Motor neuron (in vitro differentiated cells): Measurements from ENCODE around the gene HAGH. TPM values are rescaled to one million over a fixed set of nuclear protein-coding genes. Genes with fewer than 3 reads are reported as not detected.

ENCODE experiments used
- ATAC-seq, 8 experiments: fragments of 200-7000 bp; cut with Tn5 transposase; replicated peaks in 6 of 8; 2 replicates each; pipeline ENCODE4 v1.8.0; 2021; ENCODE audit warnings: mild to moderate bottlenecking in 8 of 8, moderate library complexity in 8 of 8
- H3K27ac ChIP-seq, 2 donors: fragments of 250-450 bp; sonication (Bioruptor Pico); 2 replicates each; pipeline ENCODE4 v1.9.0; 2021; ENCODE audit warnings: antibody characterized with exemption in 2 of 2, mild to moderate bottlenecking in 2 of 2, moderate library complexity in 1 of 2
- H3K4me1 ChIP-seq, 2 donors: fragments of 250-450 bp; sonication (Bioruptor Pico); replicated peaks in 1 of 2; 2 replicates each; pipeline ENCODE4 v1.6.1; 2021; ENCODE audit warnings: antibody characterized with exemption in 2 of 2, mild to moderate bottlenecking in 2 of 2, moderate library complexity in 1 of 2
- H3K4me3 ChIP-seq, 5 donors: fragments of 250-450 bp; sonication (Bioruptor Pico); 2 replicates each; pipeline ENCODE4 v1.9.0; 2021; ENCODE audit warnings: antibody characterized with exemption in 5 of 5, mild to moderate bottlenecking in 5 of 5, moderate library complexity in 4 of 5
- WGBS, 10 experiments: fragments of 450-650 bp; shearing (Covaris generic); methylation state at CpG; one replicate each; pipeline ENCODE4 v1.0.0; 2022; 5-methylcytosine and 5-hydroxymethylcytosine counted together
- in situ Hi-C, 9 experiments: fragments of 400-800 bp; cut with MboI; loops; one replicate each; pipeline ENCODE4 v1.15.0; 2021; ENCODE audit warnings: low sequenced_read_pairs in 9 of 9, low pct_unique_long_range_greater_than_20kb in 2 of 9; ENCODE audit not compliant: unreplicated experiment in 9 of 9
- total RNA-seq, 8 experiments: library from RNA; unstranded; fragments of 300-600 nt; gene quantifications; 2 replicates each; pipeline versions ENCODE4 v1.2.3 to v1.2.4, GENCODE V29; 2022

Gene HAGH
- total RNA-seq, 8 experiments from 2014 or later = 27.8 to 67.6 (median 38.9) TPM

- H3K4me3 ChIP-seq = no peak overlapping the region
- H3K4me1 ChIP-seq = peaks cover 7 to 8% of the 10 kb centered on the region in 2 donors
- in situ Hi-C loops = no loop called here
- WGBS, 10 experiments = 93 to 100% (median 100%) methylated on average over 1 to 11 of the region's 51 CpGs; no CpG with 5 or more reads in 5 of the 10 experiments
- no peak for ATAC-seq
- no peak overlapping the region for H3K27ac ChIP-seq
Measured at GRCh38 chr16:1786242-1787055, 40.2 kb downstream of the HAGH start.

GRCh38 chr16:1785846-1786170 is 40.8 kb downstream of the HAGH start:
- H3K4me3 ChIP-seq = no peak overlapping the region
- H3K4me1 ChIP-seq = peaks cover 14% of the 10 kb centered on the region in 2 donors
- no peak overlapping the region for H3K27ac ChIP-seq
- in situ Hi-C loops = no loop called here
- 80 to 100% (median 93%) methylated on average over 1 to 9 of the region's 14 CpGs; no CpG with 5 or more reads in 5 of the 10 experiments for WGBS, 10 experiments
- ATAC-seq = no peak

GRCh38 chr16:1784977-1785845 is 41.4 kb downstream of the HAGH start:
- ATAC-seq = no peak
- H3K27ac ChIP-seq = no peak overlapping the region
- in situ Hi-C loops = no loop called here
- peaks cover 15% of the 10 kb centered on the region in 2 donors for H3K4me1 ChIP-seq
- no peak overlapping the region for H3K4me3 ChIP-seq
- 50 to 97% (median 81%) methylated on average over 2 to 16 of the region's 26 CpGs; no CpG with 5 or more reads in 3 of the 10 experiments for WGBS, 10 experiments

- ATAC-seq = peak; percentile 75 to 92 (median 90)
Measured at GRCh38 chr16:1782408-1783264, 44.0 kb downstream of the HAGH start, which contains the start of the genes NUBP2 and SPSB3. TSS of gene NUBP2 (plus strand) at chr16:1782960. CDS start at chr16:1783021, 61 bp downstream. TSS of gene SPSB3 (minus strand) at chr16:1782571. CDS start at chr16:1781483, 1,088 bp downstream.

DNA sequence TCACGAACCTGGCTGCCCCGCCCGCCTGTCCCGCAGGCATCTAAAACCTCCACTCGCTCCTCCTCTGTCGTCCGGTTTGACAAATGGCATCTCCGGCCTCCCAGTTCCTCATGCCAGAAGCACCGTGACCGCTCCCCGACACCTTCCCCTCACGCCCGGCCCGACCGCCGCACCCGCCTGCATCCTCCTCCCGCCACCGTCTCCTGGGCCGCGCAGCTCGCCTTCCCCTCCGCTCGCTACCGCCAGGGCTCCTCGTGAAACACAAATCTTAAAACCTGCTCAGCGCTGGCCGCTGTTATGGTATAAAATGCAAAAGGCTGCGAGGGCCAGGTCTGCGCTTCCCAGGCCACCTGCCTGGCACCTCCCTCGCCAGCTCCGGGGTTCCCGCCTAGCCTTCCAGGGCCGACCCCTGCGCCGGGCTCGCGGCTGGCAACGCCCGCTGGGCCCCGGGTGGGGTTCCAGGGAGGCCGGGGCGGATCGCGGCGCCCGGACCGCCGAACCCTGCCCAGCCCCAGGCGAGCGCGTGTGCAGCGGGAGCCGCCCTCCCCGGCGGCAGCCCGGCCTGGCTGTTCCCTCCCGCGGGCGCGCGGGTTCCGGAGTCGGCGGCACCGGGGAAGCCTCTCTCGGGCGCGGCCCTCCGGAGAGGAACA is 44.7 kb downstream of the HAGH start:
- Histone ChIP-seq H3K4me3 (peak overlapping the region; percentile 77 to 98 (median 85)), H3K27ac (peak overlapping the region; percentile 86 to 92), H3K4me1 (peaks cover 15% of the 10 kb centered on the region in 2 donors)
- peak in 3 of 8 experiments; percentile 20 to 36 (median 34) for ATAC-seq
- in situ Hi-C loops = no loop called here
- 0 to 8% (median 2%) methylated on average over 2 to 5 of the region's 70 CpGs; no CpG with 5 or more reads in 6 of the 10 experiments for WGBS, 10 experiments

More at GRCh38 chr16:1782408-1783264, 44.0 kb downstream of the HAGH start, which contains the start of the genes NUBP2 and SPSB3:
- peak within 1 kb of the TSS; percentile 85 to 98 (median 91) for H3K4me3 ChIP-seq
- H3K4me1 ChIP-seq = peaks cover 15% of the 10 kb centered on the region in 2 donors
- peak within 1 kb of the TSS; percentile 90 to 97 for H3K27ac ChIP-seq
- 0% methylated on average over 4 to 10 of the region's 102 CpGs; no CpG with 5 or more reads in 5 of the 10 experiments for WGBS, 10 experiments
- in situ Hi-C loops = no loop called here

GRCh38 chr16:1781254-1781653 is 45.4 kb downstream of the HAGH start:
- WGBS, 10 experiments = 24 to 76% (median 65%) methylated on average over 2 to 9 of the region's 20 CpGs; no CpG with 5 or more reads in 4 of the 10 experiments
- in situ Hi-C loops = no loop called here
- H3K4me1 ChIP-seq = peaks cover 15% of the 10 kb centered on the region in 2 donors
- peak overlapping the region; percentile 77 to 98 (median 85) for H3K4me3 ChIP-seq
- peak overlapping the region in 1 of 2 donors; percentile 92 for H3K27ac ChIP-seq
- ATAC-seq = no peak

- in situ Hi-C loops = no loop called here
- WGBS, 10 experiments = 57 to 100% (median 94%) methylated on average over 1 to 6 of the region's 6 CpGs; no CpG with 5 or more reads in 2 of the 10 experiments
- Histone ChIP-seq H3K4me1 (peaks cover 15% of the 10 kb centered on the region in 2 donors), H3K27ac (no peak overlapping the region), H3K4me3 (peak overlapping the region in 2 of 5 donors; percentile 85 to 98)
- no peak for ATAC-seq
Measured at GRCh38 chr16:1780677-1781072, 46.0 kb downstream of the HAGH start.

DNA sequence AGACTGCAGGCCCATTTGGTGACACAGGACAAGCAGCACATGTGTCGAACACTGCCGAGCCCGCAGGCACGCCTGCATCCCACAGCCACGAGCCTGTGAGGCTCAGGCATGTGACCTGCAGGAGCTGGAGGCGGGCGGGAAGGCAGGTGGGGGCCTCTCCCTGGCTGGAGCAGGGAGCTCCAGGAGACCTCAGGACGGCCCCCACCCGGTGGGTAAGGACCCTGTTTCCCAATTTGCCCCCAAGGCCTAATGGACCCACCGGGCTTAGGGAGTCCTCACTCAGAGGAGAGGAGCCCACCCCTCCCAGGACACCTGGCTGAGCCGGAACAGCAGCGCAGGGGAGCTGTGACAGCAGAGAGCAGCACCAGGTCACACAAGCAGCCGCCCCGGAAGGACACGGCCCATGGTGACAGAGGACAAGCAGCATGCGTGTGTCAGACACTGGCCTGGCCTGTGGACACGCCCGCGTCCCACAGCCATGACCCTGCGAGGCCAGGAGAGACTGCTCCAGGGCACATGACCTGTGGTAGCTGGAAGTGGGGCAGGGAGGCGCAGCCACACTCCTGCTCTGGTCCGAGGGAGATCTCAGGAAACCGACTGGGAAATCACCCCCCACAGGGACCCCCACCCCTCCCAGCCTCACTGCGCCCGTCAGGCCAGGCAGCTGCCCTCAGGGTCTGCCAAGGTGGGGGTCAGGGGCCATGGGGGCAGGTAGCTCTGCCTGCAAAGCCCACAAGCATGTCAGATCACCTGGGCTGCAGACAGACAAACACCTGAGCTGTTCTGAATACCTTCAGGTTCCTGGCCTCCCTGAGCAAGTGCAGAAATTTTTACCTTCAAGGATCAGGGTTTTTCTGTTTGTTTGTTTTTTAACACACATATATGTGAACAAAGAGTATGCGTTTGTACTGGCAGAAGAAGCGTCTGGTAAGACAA is 46.6 kb downstream of the HAGH start:
- ATAC-seq = no peak
- in situ Hi-C loops = no loop called here
- WGBS, 10 experiments = 40 to 100% (median 85%) methylated on average over 1 to 3 of the region's 27 CpGs; no CpG with 5 or more reads in 2 of the 10 experiments
- Histone ChIP-seq H3K4me1 (peaks cover 15% of the 10 kb centered on the region in 2 donors), H3K4me3 (no peak overlapping the region), H3K27ac (no peak overlapping the region)

GRCh38 chr16:1779234-1779701 is 47.4 kb downstream of the HAGH start:
- Histone ChIP-seq H3K4me3 (no peak overlapping the region), H3K4me1 (peaks cover 20 to 21% of the 10 kb centered on the region in 2 donors), H3K27ac (no peak overlapping the region)
- 40 to 87% (median 50%) methylated on average over 1 to 4 of the region's 8 CpGs; no CpG with 5 or more reads in 6 of the 10 experiments for WGBS, 10 experiments
- ATAC-seq = no peak
- in situ Hi-C loops = no loop called here

DNA sequence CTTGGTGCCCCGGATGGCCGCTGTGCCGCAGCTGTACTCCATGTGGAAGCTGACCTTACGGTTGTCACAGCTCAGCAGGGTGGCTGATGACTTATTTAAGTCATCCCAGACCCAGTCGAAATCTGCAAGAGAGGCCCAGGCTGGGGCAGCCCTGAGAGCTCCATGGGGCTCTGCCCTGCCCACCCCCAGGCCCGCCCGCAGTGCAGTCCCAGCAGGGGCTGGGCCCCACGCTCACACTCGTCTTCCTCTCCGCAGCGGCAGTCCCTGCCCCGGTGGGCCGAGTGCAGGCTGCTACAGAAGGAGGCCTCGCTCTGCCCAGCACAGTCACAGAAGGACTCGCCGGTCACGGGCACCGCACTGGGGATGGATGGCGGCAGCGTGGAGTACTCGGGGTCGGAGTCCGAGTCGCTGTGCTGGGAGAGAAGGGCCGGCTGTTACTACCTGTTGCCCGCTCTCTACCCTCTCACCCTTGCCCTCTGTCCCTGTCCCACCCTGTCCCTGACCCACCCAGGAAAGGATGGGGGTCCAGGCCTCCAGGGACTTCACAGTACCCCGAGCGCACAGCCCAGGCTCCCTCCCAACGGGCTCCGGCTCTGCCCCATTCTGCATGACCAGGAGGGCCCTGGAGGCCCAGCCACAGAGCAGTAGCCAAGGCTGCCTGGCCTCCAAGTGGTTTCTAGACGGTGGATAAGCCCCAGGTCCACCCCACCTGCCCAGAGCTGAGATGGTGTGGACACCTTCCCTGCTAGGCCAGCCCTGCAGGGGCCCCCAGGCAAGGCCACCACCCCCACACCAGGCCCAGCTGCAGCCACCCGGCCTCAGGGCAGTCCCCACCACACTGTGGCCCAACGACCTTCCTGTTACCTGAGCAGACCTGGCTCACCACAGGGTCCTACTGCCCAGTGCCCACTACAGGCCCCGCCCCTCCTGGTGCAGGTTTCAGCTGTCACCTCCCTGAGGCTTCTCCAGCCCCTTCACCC is 48.1 kb downstream of the HAGH start:
- Histone ChIP-seq H3K4me1 (peaks cover 18% of the 10 kb centered on the region in 2 donors), H3K27ac (no peak overlapping the region), H3K4me3 (no peak overlapping the region)
- 0 to 100% (median 76%) methylated on average over 1 to 12 of the region's 34 CpGs; no CpG with 5 or more reads in 4 of the 10 experiments for WGBS, 10 experiments
- no peak for ATAC-seq
- in situ Hi-C loops = no loop called here
